GM19023 (cell line): Measurements from ENCODE around the gene PARP3.
A peak's percentile ranks its signal among the peaks of the same experiment; 100 is the strongest.
"Not testable (repeated sequence)": the region's sequence is repeated elsewhere in the genome, so short reads cannot be mapped to it uniquely, and the experiment has no call there.

Source experiments
- ATAC-seq: cut with Tn5 transposase; IDR thresholded peaks from one replicate; pipeline ENCODE4 v1.9.1; 2021; ENCODE audit warnings: mild to moderate bottlenecking, moderate library complexity; ENCODE audit not compliant: unreplicated experiment

The PARP3 gene

DNA sequence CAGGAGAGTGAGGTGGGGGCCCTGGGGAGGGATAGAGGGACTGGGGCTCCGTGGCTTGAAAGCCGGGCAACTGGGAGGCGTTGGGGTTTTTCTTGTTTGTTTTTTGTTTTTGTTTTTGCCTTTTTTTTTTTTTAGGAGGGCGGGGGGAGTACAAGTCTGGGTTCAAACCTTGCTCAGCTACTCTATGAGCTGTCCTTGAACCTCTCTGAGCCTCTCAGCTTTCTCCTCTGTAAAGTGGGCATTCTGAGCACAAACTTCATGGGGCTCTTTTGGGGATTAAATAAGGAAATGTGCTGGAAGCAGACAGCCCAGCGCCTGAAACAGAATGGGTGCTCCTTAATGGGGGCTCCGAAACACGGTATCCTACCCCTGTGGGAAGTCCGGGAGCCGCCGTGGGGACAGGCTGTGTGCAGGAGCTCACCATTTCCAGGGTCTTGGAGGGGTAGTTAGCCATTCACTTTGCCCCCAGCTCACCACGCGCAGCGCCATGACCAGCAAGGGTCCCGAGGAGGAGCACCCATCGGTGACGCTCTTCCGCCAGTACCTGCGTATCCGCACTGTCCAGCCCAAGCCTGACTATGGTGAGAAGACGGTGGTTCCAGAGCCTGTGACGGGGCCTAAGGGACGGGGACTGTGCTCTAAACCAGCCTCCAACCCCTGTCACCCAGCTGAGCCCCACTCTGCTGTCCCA lies 41.6 kb downstream of the PARP3 start:
- no peak for ATAC-seq

DNA sequence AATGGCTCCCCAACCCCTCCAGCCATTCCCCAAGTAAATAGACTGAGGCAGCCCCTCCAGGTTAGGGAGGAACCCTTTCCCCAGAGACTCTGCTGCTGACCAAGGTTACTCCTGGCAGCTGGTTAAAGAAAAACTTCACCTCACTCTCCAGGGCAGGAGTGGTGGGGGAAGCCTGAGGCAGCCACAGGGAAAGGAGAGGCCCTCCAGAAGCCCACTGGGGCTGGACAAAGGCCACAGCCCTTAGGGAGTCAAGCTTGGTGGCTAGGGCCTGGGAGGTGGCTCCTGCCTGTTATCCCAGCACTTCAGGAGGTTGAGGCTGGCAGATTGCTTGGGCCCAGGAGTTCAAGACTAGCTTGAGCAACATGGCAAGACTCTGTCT lies 42.1 kb downstream of the PARP3 start:
- no peak for ATAC-seq

- no peak for ATAC-seq
These were observed 42.9 kb downstream of the PARP3 start for GRCh38 chr3:51985063-51985462.

DNA sequence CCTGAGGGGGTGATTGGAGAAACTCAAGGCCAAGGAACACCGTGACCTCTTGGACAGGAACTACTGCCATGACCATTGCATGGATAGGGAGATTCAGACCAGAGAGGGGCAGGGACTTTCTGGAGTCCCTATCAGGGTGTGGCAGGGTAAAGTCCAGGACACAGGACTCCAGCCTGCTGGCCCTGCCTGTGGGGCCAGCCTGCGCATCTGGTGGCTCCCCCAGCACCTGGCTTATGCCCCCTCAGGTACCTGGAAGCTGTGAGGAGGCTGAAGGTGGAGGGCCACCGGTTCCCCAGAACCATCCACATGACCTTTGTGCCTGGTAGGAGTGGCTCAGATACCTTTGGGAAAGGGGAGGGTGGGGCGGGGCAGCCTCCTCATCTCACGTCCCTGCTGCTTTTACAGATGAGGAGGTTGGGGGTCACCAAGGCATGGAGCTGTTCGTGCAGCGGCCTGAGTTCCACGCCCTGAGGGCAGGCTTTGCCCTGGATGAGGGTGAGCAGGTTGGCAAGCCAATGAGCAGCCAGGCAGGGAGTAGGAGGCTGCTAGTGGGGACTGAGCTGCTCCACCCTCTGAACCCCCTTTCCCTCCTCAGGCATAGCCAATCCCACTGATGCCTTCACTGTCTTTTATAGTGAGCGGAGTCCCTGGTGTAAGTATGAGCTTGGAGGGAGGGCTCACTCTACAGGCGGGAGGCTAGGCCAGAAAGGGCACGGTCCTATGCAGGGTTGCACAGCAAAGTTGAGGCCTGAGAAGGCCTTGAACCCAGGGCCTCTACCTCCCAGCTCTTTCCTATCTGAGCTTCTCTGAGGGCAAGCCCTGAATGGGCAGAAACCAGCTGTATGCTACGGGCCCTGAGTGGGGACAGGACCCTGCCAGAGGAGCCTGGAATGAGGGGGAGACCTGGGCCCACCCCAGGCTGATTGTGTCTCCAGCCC lies 44.1 kb downstream of the PARP3 start:
- no peak for ATAC-seq

DNA sequence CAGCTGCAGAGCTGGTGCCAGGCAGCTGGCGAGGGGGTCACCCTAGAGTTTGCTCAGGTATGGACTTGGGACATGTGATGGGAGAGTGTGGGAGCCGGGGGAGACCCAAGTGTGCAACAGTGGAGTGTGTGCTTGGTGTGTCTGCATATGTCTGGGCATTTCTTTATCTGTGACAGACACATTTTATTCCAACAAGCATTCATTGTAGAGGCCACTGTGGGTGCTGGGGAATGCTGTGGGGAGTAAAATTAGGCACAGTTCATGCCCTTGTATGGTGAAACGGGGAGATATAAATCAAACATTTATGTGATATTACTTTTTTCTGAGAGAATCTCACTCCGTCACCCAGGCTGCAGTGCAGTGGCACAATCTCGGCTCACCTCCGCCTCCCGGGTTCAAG lies 45.4 kb downstream of the PARP3 start:
- ATAC-seq = no peak

DNA sequence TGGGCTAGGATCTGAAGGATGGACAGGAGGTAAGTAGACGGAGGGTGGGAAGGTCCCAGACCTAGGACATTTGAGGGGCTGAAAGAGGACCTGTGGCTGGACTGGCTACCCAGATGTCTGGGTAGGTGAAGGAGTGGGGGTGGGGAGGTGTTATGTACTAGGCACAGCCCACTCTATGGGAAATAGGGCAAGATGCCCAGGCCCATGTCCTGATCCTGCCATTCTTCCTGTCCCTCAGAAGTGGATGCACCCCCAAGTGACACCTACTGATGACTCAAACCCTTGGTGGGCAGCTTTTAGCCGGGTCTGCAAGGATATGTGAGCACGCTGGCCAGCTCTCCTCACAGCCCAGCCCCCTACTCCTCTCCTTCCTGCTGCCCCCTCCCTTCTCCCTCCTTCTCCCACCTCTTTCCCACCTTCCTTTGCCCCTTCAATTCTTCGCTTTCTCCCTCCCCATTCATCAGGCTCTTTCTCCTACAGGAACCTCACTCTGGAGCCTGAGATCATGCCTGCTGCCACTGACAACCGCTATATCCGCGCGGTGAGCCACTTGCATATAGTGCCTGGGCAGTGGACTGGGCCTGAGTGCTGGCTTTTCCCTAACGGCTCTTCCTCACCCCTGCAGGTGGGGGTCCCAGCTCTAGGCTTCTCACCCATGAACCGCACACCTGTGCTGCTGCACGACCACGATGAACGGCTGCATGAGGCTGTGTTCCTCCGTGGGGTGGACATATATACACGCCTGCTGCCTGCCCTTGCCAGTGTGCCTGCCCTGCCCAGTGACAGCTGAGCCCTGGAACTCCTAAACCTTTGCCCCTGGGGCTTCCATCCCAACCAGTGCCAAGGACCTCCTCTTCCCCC lies 46.4 kb downstream of the PARP3 start:
- no peak for ATAC-seq

DNA sequence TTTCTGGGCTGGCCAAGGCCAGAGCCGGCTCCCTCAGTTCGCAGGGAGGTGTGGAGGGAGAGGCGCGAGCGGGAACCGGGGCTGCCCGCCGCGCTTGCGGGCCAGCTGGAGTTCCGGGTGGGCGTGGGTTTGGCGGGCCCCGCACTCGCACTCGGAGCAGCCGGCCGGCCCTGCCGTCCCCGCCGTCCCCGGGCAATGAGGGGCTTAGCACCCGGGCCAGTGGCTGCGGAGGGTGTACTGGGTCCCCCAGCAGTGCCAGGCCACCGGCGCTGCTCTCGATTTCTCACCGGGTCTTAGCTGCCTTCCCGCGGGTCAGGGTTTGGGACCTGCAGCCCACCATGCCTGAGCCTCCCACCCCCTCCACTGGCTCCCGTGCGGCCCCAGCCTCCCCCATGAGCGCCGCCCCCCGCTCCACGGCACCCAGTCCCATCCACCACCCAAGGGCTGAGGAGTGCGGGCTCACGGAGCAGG lies 48.4 kb downstream of the PARP3 start:
- ATAC-seq = not testable (repeated sequence)

GRCh38 chr3:51992017-51992682 lies 50.0 kb downstream of the PARP3 start:
- ATAC-seq = no peak

GRCh38 chr3:51993657-51994056 lies 51.5 kb downstream of the PARP3 start:
- not testable (repeated sequence) for ATAC-seq

DNA sequence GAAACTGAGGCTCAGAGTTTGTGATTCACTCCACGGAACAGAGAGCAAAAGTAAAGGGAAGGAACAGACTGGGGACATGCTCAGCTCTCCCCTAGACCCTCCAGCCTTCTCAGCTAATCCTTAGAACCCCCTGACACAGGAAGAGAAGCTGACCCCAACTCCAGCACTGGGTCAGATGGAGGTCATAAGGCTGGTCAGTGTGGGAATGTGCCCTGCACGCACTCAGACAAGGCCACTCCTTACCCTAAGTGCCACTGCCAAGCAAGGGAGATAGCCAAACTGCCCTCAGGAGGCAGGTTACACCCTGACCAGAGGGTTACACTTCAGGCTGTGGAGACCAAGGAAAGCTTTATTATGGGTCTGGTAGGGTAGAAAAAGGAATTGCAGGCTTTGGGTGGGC lies 52.4 kb downstream of the PARP3 start:
- no peak for ATAC-seq

DNA sequence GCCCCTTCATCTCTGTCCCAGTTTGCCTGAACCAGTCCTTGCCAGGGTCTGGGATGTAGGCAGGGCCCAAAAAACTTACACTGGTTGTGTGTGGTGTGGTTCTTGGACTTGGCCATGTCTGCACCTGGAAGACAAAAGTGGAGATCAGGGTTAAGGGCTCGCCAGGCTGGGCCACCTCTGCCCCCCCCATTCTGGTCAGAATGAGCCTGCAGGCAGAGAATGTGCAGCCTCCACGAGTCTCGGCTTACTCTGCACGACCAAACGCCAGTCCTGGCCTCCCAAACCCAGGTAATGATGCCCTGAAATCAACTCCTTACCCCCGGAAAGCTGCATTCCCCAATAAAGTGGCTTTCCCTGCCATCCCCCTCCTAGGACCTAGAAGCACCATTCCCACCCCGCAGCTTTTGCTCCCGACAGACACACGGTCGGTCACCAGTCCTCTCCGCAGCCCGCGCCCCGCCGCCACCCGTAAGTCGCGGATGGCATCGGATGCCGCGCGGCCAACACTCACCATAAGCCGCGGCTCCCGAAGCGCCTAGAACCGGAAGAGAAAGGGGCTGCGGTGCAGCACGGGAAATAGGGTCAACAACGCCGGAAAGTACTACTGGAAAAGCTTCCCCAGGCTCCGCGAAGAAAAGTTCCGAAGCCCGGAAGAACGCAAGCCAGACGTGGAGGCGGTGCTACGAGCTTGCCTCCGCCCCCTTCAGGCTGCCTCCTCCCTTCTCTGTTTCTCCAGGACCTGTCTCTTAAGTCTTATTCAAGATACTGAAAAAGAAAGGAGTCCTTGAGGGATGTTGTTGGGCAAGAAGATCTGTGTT lies 53.4 kb downstream of the PARP3 start, which contains the start of gene RPL29:
RPL29 (minus strand) TSS at position 550 of the 818 bp plus-strand sequence; CDS start at position 116, 434 bp downstream.
- peak; percentile 75 for ATAC-seq

GRCh38 chr3:51997172-51997571 lies 55.0 kb downstream of the PARP3 start:
- ATAC-seq = no peak

DNA sequence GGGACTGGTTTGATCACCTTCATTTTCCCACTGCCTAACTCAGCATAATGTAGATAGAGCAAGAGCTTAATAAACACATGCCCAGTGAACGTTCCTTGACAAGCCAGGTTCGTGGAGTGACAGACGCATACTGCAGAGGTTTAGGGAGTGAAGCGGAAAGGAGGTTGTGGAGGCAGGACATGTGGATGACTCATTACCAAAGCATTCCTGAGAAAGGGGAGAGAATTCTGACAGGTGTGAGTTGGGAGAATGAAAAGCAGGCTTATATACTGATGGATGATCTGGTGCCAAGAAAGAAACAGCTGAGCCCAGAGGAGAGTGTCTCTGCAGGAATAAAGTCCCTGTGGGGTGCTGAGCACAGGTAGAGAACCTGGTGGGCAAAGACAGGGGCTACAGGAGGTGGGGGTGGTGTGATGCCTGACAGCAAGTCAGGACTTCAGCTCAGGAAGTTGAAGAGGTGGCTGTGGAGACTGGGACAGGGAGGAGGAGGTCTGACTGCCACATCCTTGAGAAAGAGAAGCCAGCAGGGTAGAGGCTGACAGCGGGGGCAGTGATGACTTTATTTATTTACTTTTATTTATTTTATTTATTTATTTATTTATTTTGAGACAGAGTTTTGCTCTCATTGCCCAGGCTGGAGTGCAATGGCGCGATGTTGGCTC lies 55.9 kb downstream of the PARP3 start:
- no peak for ATAC-seq
